Measurements from ENCODE around the gene KIAA0753. TPM values are rescaled to one million over a fixed set of nuclear protein-coding genes. Genes with fewer than 3 reads are reported as not detected.

The KIAA0753 gene
- total and polyA plus RNA-seq, 7 donors: 3.6 to 18.3 (median 14.1) TPM

DNA sequence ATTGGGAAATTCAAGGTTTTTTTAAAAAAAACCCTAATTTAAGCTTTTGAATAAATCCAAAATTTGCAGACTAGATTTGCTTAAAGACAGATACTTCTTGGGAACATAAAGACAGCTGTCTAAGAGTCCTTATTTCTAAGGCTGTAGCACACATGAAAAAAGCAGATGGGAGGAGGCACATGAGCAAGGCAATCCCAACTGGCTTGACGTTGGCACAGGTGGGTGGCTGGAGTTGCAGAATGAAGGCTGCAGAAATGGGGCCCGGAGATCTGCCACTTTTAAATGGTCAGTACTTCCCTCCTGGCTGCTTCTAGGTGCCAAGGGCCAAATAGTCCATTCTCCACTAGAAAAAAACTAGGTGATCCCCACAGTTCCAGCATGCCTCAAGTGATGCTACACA, 4.4 kb downstream of the KIAA0753 start:
- intact Hi-C loops (cut with DNase I): no loop called here
- no peak for TF ChIP-seq POLR2AphosphoS5 (IDR thresholded peaks at IDR 0.05)
- TF ChIP-seq EP300 (IDR thresholded peaks at IDR 0.05): no peak
- TF ChIP-seq POLR2A (IDR thresholded peaks at IDR 0.05): no peak
- TF ChIP-seq, protein P1, sequence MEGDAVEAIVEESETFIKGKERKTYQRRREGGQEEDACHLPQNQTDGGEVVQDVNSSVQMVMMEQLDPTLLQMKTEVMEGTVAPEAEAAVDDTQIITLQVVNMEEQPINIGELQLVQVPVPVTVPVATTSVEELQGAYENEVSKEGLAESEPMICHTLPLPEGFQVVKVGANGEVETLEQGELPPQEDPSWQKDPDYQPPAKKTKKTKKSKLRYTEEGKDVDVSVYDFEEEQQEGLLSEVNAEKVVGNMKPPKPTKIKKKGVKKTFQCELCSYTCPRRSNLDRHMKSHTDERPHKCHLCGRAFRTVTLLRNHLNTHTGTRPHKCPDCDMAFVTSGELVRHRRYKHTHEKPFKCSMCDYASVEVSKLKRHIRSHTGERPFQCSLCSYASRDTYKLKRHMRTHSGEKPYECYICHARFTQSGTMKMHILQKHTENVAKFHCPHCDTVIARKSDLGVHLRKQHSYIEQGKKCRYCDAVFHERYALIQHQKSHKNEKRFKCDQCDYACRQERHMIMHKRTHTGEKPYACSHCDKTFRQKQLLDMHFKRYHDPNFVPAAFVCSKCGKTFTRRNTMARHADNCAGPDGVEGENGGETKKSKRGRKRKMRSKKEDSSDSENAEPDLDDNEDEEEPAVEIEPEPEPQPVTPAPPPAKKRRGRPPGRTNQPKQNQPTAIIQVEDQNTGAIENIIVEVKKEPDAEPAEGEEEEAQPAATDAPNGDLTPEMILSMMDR (IDR thresholded peaks at IDR 0.05): no peak
- H3K9me3 ChIP-seq: no peaks in the 10 kb centered on the region
- no peak for DNase-seq
- H3K4me1 ChIP-seq: peaks cover 0 to 31% (median 22%) of the 10 kb centered on the region in 4 donors
- H3K27ac ChIP-seq: no peak overlapping the region
- H3K27me3 ChIP-seq: no peaks in the 10 kb centered on the region
- 72 to 87% methylated on average over 2 of the region's 2 CpGs for WGBS, 2 donors
- H3K36me3 ChIP-seq: peaks cover 0 to 36% (median 20%) of the 10 kb centered on the region in 4 donors
- no peak overlapping the region for H3K4me3 ChIP-seq

- 97 to 98% methylated on average over 3 of the region's 3 CpGs for WGBS, 2 donors
- intact Hi-C loops (cut with DNase I): no loop called here
- peaks cover 0 to 16% (median 5%) of the 10 kb centered on the region in 4 donors for H3K4me1 ChIP-seq
- H3K9me3 ChIP-seq: no peaks in the 10 kb centered on the region
- H3K27me3 ChIP-seq: no peaks in the 10 kb centered on the region
- H3K4me3 ChIP-seq: no peak overlapping the region
- H3K36me3 ChIP-seq: peaks cover 0 to 51% (median 20%) of the 10 kb centered on the region in 4 donors
- no peak overlapping the region for H3K27ac ChIP-seq
- DNase-seq: no peak
- TF ChIP-seq, protein P1 (IDR thresholded peaks at IDR 0.05): no peak
- TF ChIP-seq POLR2A (IDR thresholded peaks at IDR 0.05) (no peak), EP300 (IDR thresholded peaks at IDR 0.05) (no peak), POLR2AphosphoS5 (IDR thresholded peaks at IDR 0.05) (no peak)
Observed at GRCh38 chr17:6633263-6633662, 7.2 kb downstream of the KIAA0753 start.

DNA sequence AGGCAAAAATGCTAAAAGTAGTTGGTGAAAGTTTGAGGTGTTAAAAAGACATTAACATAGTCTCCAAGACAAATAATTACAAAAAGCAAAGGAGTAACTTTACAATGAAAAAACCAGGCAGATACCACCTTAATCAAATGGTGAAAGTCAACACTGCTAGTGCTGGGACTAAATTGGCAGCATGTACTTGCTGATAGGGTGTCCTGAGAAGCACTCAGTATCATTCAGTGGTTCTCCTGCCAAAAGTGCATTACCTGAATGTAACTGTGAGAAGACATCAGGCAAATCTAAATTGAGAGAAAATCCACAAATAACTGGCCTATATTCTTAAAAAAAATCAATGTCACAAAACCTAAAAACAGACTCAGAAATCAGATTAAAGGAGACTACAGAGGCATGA, 8.0 kb downstream of the KIAA0753 start:
- no peak for TF ChIP-seq POLR2A (IDR thresholded peaks at IDR 0.05)
- TF ChIP-seq EP300 (IDR thresholded peaks at IDR 0.05): no peak
- TF ChIP-seq, protein P1 (IDR thresholded peaks at IDR 0.05): no peak
- TF ChIP-seq POLR2AphosphoS5 (IDR thresholded peaks at IDR 0.05): no peak
- no peak overlapping the region for H3K4me3 ChIP-seq
- no peak overlapping the region for H3K27ac ChIP-seq
- no peaks in the 10 kb centered on the region for H3K27me3 ChIP-seq
- peaks cover 0 to 9% (median 3%) of the 10 kb centered on the region in 4 donors for H3K4me1 ChIP-seq
- H3K36me3 ChIP-seq: peaks cover 0 to 58% (median 23%) of the 10 kb centered on the region in 4 donors
- H3K9me3 ChIP-seq: no peaks in the 10 kb centered on the region
- intact Hi-C loops (cut with DNase I): no loop called here
- no peak for DNase-seq

GRCh38 chr17:6630390-6630789, 10.1 kb downstream of the KIAA0753 start:
- TF ChIP-seq POLR2AphosphoS5 (IDR thresholded peaks at IDR 0.05): no peak
- TF ChIP-seq, protein P1 (IDR thresholded peaks at IDR 0.05): no peak
- no peak for TF ChIP-seq EP300 (IDR thresholded peaks at IDR 0.05)
- TF ChIP-seq POLR2A (IDR thresholded peaks at IDR 0.05): no peak
- DNase-seq: no peak
- H3K9me3 ChIP-seq: no peaks in the 10 kb centered on the region
- H3K4me1 ChIP-seq: no peaks in the 10 kb centered on the region
- peaks cover 0 to 72% (median 23%) of the 10 kb centered on the region in 4 donors for H3K36me3 ChIP-seq
- no peak overlapping the region for H3K27ac ChIP-seq
- intact Hi-C loops (cut with DNase I): no loop called here
- no peaks in the 10 kb centered on the region for H3K27me3 ChIP-seq
- 96 to 98% methylated on average over 1 of the region's 1 CpG for WGBS, 2 donors
- H3K4me3 ChIP-seq: no peak overlapping the region

DNA sequence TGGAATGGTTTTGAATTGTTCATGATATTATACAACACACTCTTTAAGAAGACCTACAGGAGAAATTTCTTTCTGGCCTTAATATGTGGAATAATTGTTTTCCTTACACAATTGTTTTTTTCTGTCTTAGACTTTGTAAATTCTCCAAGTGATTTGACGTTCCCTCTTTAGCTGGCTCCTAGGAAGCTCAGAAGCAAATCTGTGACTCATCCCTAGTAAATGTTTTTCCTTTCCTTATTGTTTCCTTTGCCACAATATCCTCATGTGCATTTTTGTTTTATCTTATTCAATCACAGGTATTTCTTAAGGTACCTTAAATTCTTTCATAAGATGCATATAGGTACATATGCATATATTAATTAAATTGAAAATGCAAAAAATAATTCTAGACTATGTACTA, 13.5 kb downstream of the KIAA0753 start:
- no peaks in the 10 kb centered on the region for H3K4me1 ChIP-seq
- H3K27ac ChIP-seq: no peak overlapping the region
- DNase-seq: no peak
- no peaks in the 10 kb centered on the region for H3K27me3 ChIP-seq
- peaks cover 0 to 66% (median 13%) of the 10 kb centered on the region in 4 donors for H3K36me3 ChIP-seq
- TF ChIP-seq EP300 (IDR thresholded peaks at IDR 0.05): no peak
- no peak for TF ChIP-seq POLR2AphosphoS5 (IDR thresholded peaks at IDR 0.05)
- TF ChIP-seq POLR2A (IDR thresholded peaks at IDR 0.05): no peak
- TF ChIP-seq, protein P1 (IDR thresholded peaks at IDR 0.05): no peak
- WGBS, 2 donors: 33 to 63% methylated on average over 1 of the region's 1 CpG
- intact Hi-C loops (cut with DNase I): no loop called here
- H3K9me3 ChIP-seq: no peaks in the 10 kb centered on the region
- H3K4me3 ChIP-seq: no peak overlapping the region

Data from sigmoid colon (tissue), 7 donors.